ENCODE data around the gene SLC6A13. TPM values are rescaled to one million over a fixed set of nuclear protein-coding genes. Genes with fewer than 3 reads are reported as not detected.

The SLC6A13 gene
- total and polyA plus RNA-seq, 12 donors = 0.87 to 6.1 (median 3.2) TPM

DNA sequence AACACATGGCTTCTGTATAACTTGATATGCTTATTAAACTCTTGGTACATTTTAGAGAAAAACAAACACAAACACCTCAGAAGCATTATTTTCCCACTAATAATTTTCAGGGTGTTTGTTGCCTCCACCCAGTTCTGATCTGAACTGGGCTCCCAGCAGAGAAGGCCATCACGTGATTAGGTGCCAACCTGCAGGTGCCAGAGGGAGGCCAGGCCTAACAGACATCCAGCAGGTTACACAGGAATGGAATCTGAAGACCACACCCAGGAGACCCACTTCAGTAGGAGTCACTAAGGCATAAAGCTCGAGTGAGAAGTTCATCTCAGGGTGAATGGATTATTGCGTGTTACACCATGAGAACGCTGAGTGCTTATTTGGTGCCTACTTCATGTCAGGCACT is 57.6 kb downstream of the SLC6A13 start:
- ATAC-seq (no peak), DNase-seq (no peak)
- no peak overlapping the region for H3K4me3 ChIP-seq
- TF ChIP-seq, protein P1, sequence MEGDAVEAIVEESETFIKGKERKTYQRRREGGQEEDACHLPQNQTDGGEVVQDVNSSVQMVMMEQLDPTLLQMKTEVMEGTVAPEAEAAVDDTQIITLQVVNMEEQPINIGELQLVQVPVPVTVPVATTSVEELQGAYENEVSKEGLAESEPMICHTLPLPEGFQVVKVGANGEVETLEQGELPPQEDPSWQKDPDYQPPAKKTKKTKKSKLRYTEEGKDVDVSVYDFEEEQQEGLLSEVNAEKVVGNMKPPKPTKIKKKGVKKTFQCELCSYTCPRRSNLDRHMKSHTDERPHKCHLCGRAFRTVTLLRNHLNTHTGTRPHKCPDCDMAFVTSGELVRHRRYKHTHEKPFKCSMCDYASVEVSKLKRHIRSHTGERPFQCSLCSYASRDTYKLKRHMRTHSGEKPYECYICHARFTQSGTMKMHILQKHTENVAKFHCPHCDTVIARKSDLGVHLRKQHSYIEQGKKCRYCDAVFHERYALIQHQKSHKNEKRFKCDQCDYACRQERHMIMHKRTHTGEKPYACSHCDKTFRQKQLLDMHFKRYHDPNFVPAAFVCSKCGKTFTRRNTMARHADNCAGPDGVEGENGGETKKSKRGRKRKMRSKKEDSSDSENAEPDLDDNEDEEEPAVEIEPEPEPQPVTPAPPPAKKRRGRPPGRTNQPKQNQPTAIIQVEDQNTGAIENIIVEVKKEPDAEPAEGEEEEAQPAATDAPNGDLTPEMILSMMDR (IDR thresholded peaks at IDR 0.05) = no peak
- no peak overlapping the region for H3K27ac ChIP-seq
- H3K9me3 ChIP-seq = no peaks in the 10 kb centered on the region
- peaks cover 0 to 8% (median 7%) of the 10 kb centered on the region in 9 donors for H3K4me1 ChIP-seq
- WGBS, 2 donors = 88 to 92% methylated on average over 4 of the region's 4 CpGs
- peaks cover 0 to 40% (median 9%) of the 10 kb centered on the region in 7 donors for H3K27me3 ChIP-seq
- intact Hi-C loops (cut with DNase I) = no loop called here
- H3K36me3 ChIP-seq = no peaks in the 10 kb centered on the region

DNA sequence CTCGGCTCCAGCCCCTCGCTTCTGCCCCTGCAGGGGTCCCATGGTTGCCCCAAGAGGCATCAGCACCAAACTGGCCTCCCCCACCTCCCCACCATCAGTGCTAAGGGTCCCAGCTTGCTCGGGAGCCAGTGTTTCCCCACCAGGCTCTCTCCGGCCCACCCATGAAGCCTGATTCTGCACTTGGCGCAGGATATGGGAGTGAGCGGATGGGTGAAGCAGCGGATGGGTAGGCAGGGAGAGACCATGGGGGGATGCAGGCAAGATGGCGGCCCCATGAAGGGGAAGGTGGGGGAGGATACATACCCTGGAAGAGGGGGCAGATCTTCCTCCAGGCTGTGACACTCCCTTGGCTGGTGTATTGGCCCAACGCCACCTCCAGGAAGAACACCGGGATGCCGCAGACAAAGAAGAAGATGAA is 58.4 kb downstream of the SLC6A13 start:
- Histone ChIP-seq H3K36me3 (no peaks in the 10 kb centered on the region), H3K4me3 (peak overlapping the region in 5 of 10 donors; percentile 43 to 58 (median 49)), H3K27me3 (peaks cover 0 to 40% (median 9%) of the 10 kb centered on the region in 7 donors), H3K27ac (no peak overlapping the region), H3K9me3 (no peaks in the 10 kb centered on the region), H3K4me1 (peaks cover 0 to 8% (median 7%) of the 10 kb centered on the region in 9 donors)
- TF ChIP-seq, protein P1 (IDR thresholded peaks at IDR 0.05) = no peak
- intact Hi-C loops (cut with DNase I) = no loop called here
- peak in 1 of 8 donors; percentile 25 for ATAC-seq
- DNase-seq = no peak
- WGBS, 2 donors = 88 to 89% methylated on average over 11 of the region's 11 CpGs

DNA sequence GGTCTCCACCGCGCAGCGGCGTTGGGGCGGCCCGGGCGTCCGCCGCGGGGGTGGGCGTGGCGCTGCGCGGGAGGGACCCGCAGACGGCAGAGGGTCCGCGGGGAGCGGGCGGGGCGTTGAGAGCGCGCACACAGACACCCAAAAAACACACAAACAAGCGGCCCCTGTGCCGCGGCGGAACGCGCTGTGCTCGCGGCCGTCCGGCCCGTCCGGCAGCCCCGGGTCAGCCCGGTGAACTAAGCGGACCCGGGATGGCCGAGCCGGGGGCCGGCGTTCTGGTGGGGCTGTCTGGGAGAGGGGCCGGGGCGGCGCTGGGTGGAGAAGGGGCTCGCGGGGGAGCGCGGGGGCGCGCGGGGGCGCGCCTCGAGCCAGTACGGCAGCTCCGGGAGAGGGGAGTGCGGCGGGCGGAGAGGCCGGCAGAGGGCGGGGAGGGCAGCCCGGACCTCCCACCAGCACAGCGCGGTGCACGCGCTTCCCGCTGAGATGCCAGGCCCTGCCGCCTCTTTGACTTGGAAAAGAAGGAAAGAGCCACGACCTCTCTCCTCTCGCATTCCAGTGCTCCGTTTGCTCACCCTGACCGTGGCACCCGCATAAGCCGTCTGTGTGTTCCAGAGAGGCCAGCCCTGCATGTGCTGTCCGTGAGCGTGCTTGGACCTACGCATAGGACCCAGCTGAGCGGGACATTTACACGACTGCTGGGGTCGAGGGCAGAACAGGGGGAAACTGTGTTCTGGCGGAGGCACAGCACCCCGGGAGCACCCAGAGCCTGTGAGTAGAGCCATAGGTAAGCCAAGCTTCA is 59.0 kb downstream of the SLC6A13 start:
- TF ChIP-seq, protein P1 (IDR thresholded peaks at IDR 0.05) = peak in 7 of 9 donors; percentile 18 to 41 (median 23)
- peak; percentile 62 to 76 (median 64) for ATAC-seq
- no peak overlapping the region for H3K27ac ChIP-seq
- H3K4me3 ChIP-seq = peak overlapping the region; percentile 21 to 58 (median 50)
- H3K9me3 ChIP-seq = no peaks in the 10 kb centered on the region
- 12 to 17% methylated on average over 76 to 84 of the region's 84 CpGs for WGBS, 2 donors
- H3K4me1 ChIP-seq = peaks cover 0 to 8% (median 7%) of the 10 kb centered on the region in 9 donors
- no peak for DNase-seq
- intact Hi-C loops (cut with DNase I) = no loop called here
- H3K27me3 ChIP-seq = peaks cover 0 to 40% (median 9%) of the 10 kb centered on the region in 7 donors
- no peaks in the 10 kb centered on the region for H3K36me3 ChIP-seq

DNA sequence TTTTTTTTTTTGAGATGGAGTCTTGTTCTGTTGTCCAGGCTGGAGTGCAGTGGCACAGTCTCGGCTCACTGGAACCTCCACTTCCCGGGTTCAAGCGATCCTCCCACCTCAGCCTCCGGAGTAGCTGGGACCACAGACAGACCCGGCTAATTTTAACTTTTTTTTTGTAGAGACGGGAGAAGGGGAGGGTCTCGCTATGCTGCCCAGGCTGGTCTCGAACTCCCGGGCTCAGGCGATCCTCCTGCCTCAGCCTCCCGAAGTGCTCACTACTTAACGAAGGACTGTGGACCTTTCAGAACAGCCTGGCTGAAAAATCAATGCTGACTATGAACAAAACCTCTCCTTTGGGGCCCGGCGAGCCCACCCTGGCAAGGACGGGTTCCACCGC is 59.6 kb downstream of the SLC6A13 start:
- TF ChIP-seq, protein P1 (IDR thresholded peaks at IDR 0.05) = no peak
- Histone ChIP-seq H3K36me3 (no peaks in the 10 kb centered on the region), H3K9me3 (no peaks in the 10 kb centered on the region), H3K4me1 (peaks cover 0 to 8% (median 7%) of the 10 kb centered on the region in 9 donors), H3K27ac (no peak overlapping the region), H3K27me3 (peaks cover 0 to 40% (median 9%) of the 10 kb centered on the region in 7 donors), H3K4me3 (peak overlapping the region; percentile 21 to 58 (median 50))
- intact Hi-C loops (cut with DNase I) = no loop called here
- no peak for ATAC-seq
- no peak for DNase-seq
- WGBS, 2 donors = 66 to 67% methylated on average over 16 of the region's 16 CpGs

All from heart right ventricle (tissue), 16 donors.